GM19467 (cell line): Measurements from ENCODE around the gene HSPBP1.
"Not testable (repeated sequence)": the region's sequence is repeated elsewhere in the genome, so short reads cannot be mapped to it uniquely, and the experiment has no call there.

Source experiments
- ATAC-seq: cut with Tn5 transposase; IDR thresholded peaks from one replicate; pipeline ENCODE4 v1.9.1; 2021; ENCODE audit warnings: mild to moderate bottlenecking, moderate library complexity; ENCODE audit not compliant: unreplicated experiment

The HSPBP1 gene, protein sequence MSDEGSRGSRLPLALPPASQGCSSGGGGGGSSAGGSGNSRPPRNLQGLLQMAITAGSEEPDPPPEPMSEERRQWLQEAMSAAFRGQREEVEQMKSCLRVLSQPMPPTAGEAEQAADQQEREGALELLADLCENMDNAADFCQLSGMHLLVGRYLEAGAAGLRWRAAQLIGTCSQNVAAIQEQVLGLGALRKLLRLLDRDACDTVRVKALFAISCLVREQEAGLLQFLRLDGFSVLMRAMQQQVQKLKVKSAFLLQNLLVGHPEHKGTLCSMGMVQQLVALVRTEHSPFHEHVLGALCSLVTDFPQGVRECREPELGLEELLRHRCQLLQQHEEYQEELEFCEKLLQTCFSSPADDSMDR

DNA sequence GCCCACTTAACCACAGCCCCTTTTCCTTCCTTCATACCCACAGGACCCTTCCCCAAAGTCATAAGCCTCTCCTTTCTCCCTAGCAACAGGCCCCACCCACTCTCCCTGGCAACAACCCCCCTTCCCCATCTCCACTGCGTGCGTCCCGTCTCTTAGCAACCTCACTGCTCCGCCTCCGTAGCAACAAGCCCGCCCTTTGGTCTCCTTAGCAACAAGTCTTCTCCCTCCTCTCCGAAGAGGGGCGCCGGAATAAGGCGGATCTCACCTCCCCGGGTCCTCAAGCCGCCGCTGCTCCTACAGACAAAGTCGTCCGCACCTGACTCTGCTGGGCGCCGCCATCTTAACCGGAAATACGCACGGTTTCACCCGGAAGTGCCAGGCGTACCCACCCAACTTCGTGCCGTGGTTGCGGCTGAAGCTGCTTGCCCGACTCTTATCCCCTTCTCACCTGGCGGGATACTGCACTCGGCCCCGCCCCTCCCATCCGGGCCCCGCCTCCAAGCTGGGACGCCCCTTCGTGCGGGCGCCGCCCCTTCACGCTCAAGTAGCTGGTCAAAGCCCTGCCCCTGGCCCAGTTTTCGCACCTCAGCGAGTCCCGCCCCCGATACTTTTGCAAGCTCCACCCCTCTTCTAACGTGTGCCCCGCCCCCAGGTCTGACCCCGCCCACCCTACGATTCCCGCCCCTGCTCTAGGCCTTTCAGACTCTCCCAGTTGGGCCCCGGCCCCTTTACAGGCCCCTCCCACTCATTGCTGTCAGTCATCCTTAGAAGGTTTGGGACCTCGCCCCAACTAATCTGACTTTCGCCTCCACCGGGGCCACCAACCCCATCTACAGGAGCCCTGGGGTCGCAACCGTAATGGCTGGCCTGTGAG is at the start of gene HSPBP1:
TSS of gene HSPBP1 (minus strand) at position 341 of the 874 bp plus-strand sequence. CDS start 502 bp downstream, outside the sequence.
- ATAC-seq = peak; percentile 74

DNA sequence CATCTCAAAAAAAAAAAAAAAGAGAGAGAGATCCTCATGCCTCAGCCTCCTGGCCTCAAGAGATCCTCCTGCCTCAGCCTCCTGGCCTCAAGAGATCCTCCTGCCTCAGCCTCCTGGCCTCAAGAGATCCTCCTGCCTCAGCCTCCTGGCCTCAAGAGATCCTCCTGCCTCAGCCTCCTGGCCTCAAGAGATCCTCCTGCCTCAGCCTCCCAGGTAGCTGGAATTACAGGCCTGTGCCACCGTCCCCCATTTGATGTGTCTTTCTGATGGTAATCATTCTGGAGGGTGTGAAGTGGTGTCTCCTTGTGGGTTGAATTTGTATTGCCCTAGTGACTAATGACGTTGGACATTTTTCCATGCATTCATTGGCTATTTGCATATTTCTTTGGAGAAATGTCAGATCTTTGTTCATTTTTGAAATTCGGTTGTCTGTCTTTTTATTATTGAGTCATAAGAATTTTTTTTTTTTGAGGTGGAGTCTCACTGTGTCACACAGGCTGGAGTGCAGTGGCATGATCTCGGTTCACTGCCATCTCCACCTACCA is 48.9 kb upstream of the HSPBP1 start:
- not testable (repeated sequence) for ATAC-seq

- no peak for ATAC-seq
Measured at GRCh38 chr19:55325172-55325571, 45.3 kb upstream of the HSPBP1 start, which contains the start of gene TMEM150B. Gene TMEM150B (minus strand): TSS chr19:55325341. CDS start chr19:55321036, 4,305 bp downstream.

GRCh38 chr19:55324662-55325061 is 44.8 kb upstream of the HSPBP1 start:
- ATAC-seq = no peak

GRCh38 chr19:55322204-55322885 is 42.4 kb upstream of the HSPBP1 start:
- no peak for ATAC-seq

DNA sequence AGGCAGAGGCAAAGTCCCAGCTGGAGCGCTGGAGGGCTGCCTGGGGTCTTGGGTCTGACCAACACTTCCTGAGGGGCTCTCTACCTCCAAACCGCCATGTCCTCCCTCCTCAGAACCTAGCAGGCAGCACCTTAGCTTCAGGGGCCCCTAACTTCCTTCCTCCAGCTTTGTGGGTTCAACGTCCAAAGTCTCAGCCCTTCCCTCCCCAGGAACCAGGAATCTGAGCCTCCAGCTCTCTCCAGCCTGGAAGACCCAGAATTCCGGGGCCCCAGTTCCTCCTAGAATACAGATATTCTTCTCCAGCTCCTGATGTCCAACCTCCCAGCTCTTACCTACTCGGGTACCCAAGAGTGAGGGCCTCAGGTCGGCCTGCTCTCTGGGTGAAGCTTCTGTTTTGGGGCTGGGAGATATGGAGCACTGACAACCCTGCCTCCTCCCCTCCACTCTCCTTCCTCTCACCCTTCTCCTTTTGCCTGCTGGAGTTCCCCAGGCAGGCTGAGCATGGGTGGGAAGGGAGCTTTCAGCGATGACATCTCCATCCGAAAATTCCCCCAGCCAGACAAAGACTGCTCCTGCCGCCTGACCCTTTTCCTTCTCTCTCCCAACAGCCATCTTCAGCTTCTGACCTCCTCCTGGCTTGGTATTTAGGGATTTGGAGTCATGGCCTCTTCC is 41.7 kb upstream of the HSPBP1 start:
- ATAC-seq = no peak

GRCh38 chr19:55320844-55321419 is 41.0 kb upstream of the HSPBP1 start:
- ATAC-seq = no peak

GRCh38 chr19:55319785-55320184 is 39.9 kb upstream of the HSPBP1 start:
- ATAC-seq = no peak

DNA sequence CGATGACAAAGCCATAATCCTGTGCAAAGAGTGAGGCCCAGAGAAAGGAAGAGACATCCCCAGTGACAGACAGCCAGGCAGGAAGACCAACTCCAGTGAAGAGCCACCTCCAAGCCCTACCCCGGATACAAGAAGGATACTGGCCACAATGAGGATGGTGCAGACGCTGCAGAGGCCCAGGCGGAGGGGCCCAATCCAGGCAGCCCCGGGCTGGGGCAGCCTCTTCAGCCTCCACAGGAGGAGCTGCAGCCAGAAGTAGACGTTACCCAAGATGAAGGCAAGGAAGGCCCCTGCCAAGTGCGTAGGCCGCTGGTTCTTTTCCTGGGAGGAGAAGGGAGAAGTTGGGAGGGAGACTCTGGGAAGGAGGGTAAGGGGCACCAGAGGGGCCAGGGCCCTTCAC is 36.7 kb upstream of the HSPBP1 start:
- ATAC-seq = no peak

GRCh38 chr19:55315956-55316525 is 36.1 kb upstream of the HSPBP1 start:
- ATAC-seq = no peak

DNA sequence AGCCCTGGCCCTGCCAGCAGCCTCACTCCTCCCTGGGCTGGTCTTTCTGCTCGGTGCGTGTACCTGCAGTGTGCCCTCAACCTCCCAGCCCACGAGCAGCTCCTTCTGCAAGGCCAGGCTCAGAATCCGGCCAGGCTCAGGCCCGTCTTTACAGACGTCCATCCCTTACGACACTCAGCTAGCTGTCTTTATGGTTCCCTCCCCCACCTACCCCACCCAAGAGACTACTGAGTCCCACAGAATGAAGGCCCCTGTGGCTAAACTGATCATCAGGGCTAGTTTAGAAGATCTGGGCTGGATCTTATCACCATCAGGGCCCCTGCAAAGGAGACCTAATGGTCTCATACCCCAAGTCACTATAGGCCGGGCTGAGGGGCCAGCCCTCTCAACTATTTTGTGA is 34.5 kb upstream of the HSPBP1 start:
- ATAC-seq = no peak

DNA sequence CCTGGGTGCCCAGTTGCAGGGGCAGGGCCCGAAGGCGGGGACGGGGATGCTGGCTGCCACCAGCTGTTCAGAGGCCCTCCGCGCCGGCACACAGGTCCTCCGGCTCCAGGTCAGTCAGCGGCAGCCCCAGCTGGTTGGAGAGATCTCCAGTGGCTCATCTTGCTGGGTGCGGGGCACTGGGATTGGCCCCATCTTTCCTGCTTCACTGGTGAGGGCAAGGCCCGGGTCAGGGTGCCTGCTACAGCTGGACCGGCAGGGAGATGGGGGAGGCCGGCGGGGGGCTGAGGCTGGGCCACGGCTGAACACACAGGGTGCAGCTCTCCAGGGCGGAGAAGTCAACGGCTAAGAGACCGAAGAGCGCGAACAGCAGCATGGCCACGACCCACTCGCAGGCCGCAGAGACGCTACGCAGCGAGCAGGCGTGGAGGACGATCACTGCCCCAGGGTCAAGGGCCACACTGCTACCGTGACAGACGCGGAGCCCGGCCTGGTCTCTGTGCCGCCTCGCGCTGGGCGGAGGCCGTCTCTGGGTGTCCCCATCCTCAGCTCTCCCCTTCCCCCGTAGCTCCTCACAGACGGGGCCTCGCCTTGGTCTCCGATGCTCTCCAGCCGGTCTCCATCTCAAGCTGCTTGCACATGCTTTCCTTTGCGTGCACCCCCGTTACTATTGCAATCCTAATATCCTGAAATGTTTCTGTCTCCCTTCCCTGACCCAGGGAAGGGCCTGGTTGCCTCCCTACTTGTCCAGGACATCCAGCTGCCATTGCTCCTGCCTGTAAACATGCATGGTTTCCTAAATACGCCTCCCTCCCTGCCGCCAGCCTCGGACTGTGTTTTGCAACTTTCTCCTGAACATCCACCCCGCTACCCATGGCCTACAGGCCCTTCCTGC is 33.0 kb upstream of the HSPBP1 start:
- ATAC-seq = no peak

GRCh38 chr19:55311797-55312196 is 31.9 kb upstream of the HSPBP1 start:
- no peak for ATAC-seq

DNA sequence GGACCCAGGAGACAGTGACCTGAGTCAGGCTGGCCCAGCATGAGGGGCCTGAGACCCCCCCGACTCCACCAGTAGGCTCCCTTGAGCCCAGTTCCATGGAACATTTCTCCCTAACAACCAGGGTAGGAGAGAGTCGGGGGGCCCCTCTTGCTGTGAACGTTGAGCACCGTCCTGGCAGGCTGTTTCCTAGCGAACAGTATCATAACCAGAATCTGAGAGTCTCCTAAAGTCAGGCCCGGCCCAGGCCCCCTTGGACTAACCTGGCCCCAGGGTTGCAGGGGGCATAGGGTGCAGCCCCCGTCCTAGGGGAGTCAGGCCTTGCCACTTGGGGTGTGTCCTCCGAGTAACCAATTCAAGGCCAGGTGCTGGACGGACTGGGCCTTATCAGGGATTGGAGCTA is 31.5 kb upstream of the HSPBP1 start:
- ATAC-seq = no peak

DNA sequence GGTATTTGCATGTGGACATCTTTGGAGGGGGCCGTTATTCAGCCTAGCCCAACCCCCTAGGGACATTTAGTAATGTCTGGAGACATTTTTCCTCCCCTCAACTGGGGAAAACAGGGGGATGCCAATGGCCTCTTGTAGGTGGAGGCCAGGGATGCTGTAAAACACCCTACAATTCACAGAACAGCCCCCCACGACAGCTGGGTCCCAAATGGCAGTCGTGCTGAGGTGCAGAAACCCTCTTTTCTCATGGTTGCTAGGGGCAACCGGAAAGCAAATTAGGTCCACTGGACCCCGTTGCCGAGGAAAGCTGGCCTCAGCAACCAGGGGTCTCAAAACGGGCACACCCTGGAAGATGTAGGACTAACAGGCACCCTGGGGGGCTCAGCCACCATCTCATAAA is 30.6 kb upstream of the HSPBP1 start:
- no peak for ATAC-seq

DNA sequence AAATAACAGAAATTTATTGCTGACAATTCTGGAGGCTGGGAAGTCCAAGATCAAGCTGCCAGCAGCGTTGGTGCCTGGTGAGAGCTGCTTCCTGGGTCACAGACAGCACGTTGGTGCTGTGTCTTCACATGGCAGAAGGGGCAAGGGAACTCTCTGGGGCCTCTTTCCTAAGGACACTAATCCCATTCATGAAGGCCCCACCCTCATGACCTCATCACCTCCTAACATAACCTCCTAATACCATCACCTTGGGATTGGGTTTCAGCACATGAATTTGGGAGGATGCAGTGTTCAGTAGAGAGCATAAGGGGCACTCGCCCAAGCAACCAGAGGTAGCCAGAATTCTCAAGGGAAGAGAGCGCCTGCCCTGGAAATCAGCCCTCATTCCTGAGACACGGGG is 29.5 kb upstream of the HSPBP1 start:
- no peak for ATAC-seq

DNA sequence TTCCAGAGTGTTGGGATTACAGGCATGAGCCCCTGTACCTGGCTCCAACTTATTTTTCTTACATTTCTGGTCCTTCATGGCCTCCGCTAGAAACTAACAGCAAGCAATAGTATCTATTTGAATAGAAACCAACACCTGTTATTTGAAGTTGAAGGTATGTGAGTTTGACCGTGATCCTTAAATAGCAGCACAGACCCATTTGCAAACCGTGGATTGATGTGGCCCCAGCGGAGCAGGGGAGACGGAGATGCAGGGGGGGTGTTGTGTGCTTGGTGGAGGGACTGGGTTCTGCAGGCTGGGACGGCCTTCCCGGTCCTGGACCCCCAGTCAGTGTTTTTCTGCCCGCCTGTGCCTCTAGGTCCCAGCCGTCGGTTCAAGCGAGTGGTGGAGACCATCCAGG is 28.4 kb upstream of the HSPBP1 start:
- ATAC-seq = no peak

DNA sequence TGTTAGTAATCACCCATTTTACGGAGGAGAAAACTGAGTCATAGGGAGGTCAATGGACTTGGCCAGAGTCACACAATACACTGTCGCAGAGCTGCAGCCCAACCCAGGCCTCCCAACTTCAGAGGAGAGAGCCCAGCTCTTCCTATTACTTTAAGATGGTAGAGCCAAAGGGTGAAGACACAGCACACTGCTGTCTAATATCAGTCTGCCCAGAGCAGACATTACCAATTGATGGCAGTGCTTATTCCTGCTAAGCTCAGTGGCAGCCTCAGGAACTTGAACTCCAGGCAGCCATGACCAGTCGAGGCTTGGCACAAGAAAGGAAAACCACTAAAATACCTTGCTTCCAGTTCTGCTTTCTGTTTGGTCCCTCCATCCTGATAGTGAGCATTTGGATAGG is 26.8 kb upstream of the HSPBP1 start:
- ATAC-seq = no peak
